Left colon (tissue), 2 donors: ENCODE measurements around the gene ASB4. TPM values are rescaled to one million over a fixed set of nuclear protein-coding genes. Genes with fewer than 3 reads are reported as not detected.

Experiments used
- ATAC-seq: fragments of 200-7000 bp; cut with Tn5 transposase; one replicate; pipeline ENCODE4 v1.9.1; 2020; ENCODE audit warnings: mild to moderate bottlenecking, moderate library complexity
- DNase-seq, 2 donors: peaks; one replicate each; pipeline ENCODE4 v3.0.0-alpha.2; 2020
- intact Hi-C, 2 donors: fragments of 100-400 bp; cut with DNase I in 1 of 2; cut with micrococcal nuclease in 1 of 2; formaldehyde crosslinking; loops; one replicate each; pipeline versions ENCODE4 v1.11.2 to v1.14.0; 2022; cut with DNase I, micrococcal nuclease
- total RNA-seq, 2 donors: library from RNA; stranded (reverse); fragmentation: NEBNext Ultra II Directional; extraction: Animal tissue kit (Norgen Biotek cat#: 25700); gene quantifications; one replicate each; pipeline ENCODE4 v1.2.1, GENCODE V29; 2021
- donor health status: DM: no; HTN: no; CAD: no.
- donor health status: DM: yes; HTN: yes; CAD: no.

The ASB4 gene
- total RNA-seq, 2 donors from 2014 or later: 0.40 to 0.56 TPM

DNA sequence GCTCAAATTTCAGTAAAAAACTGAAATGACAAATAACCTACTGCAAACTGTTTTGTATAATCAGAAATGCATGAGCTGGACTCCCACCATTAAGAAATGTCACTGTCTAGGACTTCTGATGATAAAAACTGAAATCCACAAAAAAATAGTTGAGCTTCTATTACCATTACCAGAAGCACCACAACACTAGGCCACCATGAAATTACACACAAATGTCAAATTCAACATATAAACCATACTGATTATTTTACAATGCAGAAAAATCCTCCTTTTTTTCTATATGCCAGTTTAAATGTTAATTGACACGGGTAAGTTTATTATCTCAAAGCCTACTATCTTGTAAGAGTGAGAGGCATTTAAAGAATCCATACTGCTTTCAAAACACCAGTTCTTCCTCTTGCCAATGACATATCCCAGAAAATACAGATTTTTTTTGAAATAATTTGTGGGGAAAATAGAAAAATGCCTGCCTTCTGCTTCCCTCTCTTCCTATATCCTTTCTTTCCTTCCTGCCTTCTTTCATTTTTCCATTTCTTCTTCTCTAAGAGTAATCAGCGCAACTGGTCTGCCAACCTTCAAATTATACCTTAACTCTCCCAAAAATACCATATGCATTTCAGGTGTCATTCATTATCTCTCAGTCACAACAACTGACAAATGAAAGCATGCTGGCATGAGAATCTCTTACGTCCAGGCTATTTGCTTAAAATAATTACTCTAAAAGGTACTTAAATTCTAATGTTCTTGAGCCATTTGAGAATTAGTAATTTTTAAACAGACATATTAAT lies 98.3 kb downstream of the ASB4 start:
- DNase-seq (no peak), ATAC-seq (no peak)
- intact Hi-C loops: no loop called here

- intact Hi-C loops: no loop called here
- no peak for DNase-seq
- ATAC-seq: no peak
These were observed 99.2 kb downstream of the ASB4 start for GRCh38 chr7:95584769-95585425.

GRCh38 chr7:95585426-95585789 lies 99.7 kb downstream of the ASB4 start:
- ATAC-seq: no peak
- intact Hi-C loops: no loop called here
- DNase-seq: no peak

DNA sequence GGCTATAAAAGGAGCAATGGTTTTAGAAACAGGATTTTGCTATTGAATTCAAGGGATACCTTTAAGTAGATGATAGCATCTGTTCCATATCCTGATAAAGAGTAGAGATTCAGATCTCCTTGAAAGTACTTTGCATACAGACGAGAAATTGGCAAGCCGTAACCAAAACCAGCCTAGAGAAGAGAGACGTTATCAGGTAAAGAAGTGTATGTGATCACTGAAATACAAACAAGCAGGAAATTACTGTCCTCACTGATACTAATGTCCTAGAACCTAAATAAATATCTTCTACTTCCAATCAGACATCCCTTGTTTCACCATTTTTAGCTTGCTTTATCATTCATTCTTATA lies 101.2 kb downstream of the ASB4 start:
- intact Hi-C loops: no loop called here
- no peak for DNase-seq
- no peak for ATAC-seq

GRCh38 chr7:95589031-95589430 lies 103.3 kb downstream of the ASB4 start:
- no peak for DNase-seq
- intact Hi-C loops: no loop called here
- no peak for ATAC-seq

DNA sequence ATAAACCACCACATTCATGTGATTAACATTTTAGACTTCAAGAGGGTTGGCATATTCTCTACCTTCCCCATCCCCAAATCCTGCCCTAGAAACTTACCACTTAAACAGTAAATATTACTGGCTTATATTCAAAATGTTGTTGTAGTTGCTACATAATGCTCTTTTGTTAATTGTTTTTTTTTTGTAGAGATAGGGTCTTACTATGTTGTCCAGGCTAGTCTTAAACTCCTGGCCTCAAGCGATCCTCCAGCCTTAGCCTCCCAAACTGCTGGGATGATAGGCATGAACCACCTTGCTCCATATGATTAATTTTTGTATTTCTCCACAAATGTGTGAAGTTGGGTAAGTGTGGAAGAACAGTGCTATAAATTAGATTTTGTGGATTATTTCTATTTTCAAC lies 104.0 kb downstream of the ASB4 start:
- intact Hi-C loops: loop anchor here in 1 of 2 donors (5.0 kb wide), 1 partner anchor 42 kb away; no protein-coding TSS in a partner anchor

More for the DNA sequence above, 104.0 kb downstream of the ASB4 start:
- ATAC-seq (no peak), DNase-seq (no peak)

Other genes starting within 250 kb of the ASB4 start
- gene PON1, start 161.4 kb upstream of the ASB4 start, total RNA-seq: not detected
- gene PON3, start 89.6 kb upstream of the ASB4 start, total RNA-seq: 1 to 10 TPM; 4.0 to 5.6 TPM
- 100 to 1,000 TPM; 106 to 181 TPM for gene PON2, start 50.9 kb upstream of the ASB4 start, total RNA-seq
- 100 to 1,000 TPM in 1 of 2 donors, 10 to 100 TPM in 1; 18.9 to 101 TPM for gene PDK4, start 110.6 kb downstream of the ASB4 start, total RNA-seq